Gastrocnemius medialis (tissue), 4 donors: ENCODE results near the gene CHKB.

Source experiments
- CTCF ChIP-seq, 5 experiments: fragments of 450-650 bp in 3 of 5; fragments of 200-600 bp in 2 of 5; sonication (generic) in 2 of 5; IDR thresholded peaks in 4 of 5; conservative IDR thresholded peaks in 1 of 5; 1 replicate in 4 of 5; 2 replicates in 1 of 5; pipeline ENCODE4 v1.5.1; 2016 to 2019; ENCODE audit warnings: antibody characterized with exemption in 5 of 5, mild to moderate bottlenecking in 3 of 5, moderate library complexity in 3 of 5
- POLR2A ChIP-seq, 2 donors: fragments of 450-650 bp; IDR thresholded peaks; one replicate each; pipeline ENCODE4 v1.6.1; 2017; ENCODE audit warnings: antibody characterized with exemption in 2 of 2, mild to moderate bottlenecking in 2 of 2, moderate library complexity in 2 of 2

GRCh38 chr22:50568626-50569025 is 14.0 kb downstream of the CHKB start:
- TF ChIP-seq POLR2A (IDR thresholded peaks at IDR 0.05), result no peak
- TF ChIP-seq CTCF (IDR thresholded peaks at IDR 0.05 in 4 of 5, conservative IDR thresholded peaks at IDR 0.05 in 1 of 5), result no peak
